Neural progenitor cell (in vitro differentiated cells): ENCODE data around the gene PLG. TPM values are rescaled to one million over a fixed set of nuclear protein-coding genes. Genes with fewer than 3 reads are reported as not detected.

Source experiments
- DNase-seq: peaks from one replicate; pipeline ENCODE4 v3.0.0-alpha.2; 2016; ENCODE audit warnings: low spot score
- H2AFZ ChIP-seq: fragments of 200-600 bp; sonication (generic); replicated peaks from 2 replicates; pipeline ENCODE4 v1.6.1; 2016; ENCODE audit warnings: antibody characterized with exemption
- H3F3A ChIP-seq: fragments of 200-600 bp; sonication (generic); 2 replicates; pipeline ENCODE4 v1.6.1; 2016; ENCODE audit warnings: antibody characterized with exemption, low read depth
- H3K27ac ChIP-seq: fragments of 200-600 bp; sonication (generic); 2 replicates; pipeline ENCODE4 v1.5.1; 2016; ENCODE audit warnings: mild to moderate bottlenecking
- H3K27me3 ChIP-seq: fragments of 200-600 bp; sonication (generic); 2 replicates; pipeline ENCODE4 v1.6.1; 2016; ENCODE audit warnings: mild to moderate bottlenecking, moderate library complexity
- H3K36me3 ChIP-seq: fragments of 200-600 bp; sonication (generic); 2 replicates; pipeline ENCODE4 v1.5.1; 2016
- H3K4me1 ChIP-seq: fragments of 200-600 bp; sonication (generic); 2 replicates; pipeline ENCODE4 v1.6.1; 2016; ENCODE audit warnings: mixed run types
- H3K4me2 ChIP-seq: fragments of 200-600 bp; sonication (generic); 2 replicates; pipeline ENCODE4 v1.6.1; 2016
- H3K4me3 ChIP-seq: fragments of 200-600 bp; sonication (generic); 2 replicates; pipeline ENCODE4 v1.5.1; 2016
- H3K79me2 ChIP-seq: fragments of 200-600 bp; sonication (generic); 2 replicates; pipeline ENCODE4 v1.6.1; 2016; ENCODE audit warnings: low read depth
- H3K9ac ChIP-seq: fragments of 200-600 bp; sonication (generic); 2 replicates; pipeline ENCODE4 v1.6.1; 2016
- H3K9me3 ChIP-seq: fragments of 200-600 bp; sonication (generic); 2 replicates; pipeline ENCODE4 v1.5.1; 2016; ENCODE audit warnings: low read depth
- H4K20me1 ChIP-seq: fragments of 200-600 bp; sonication (generic); 2 replicates; pipeline ENCODE4 v1.6.1; 2016; ENCODE audit warnings: low read depth
- H3K27ac Mint-ChIP-seq: 3 replicates; pipeline ENCODE4 v1.8.0; 2021; ENCODE audit warnings: mixed read lengths
- H3K27me3 Mint-ChIP-seq: 2 replicates; pipeline ENCODE4 v1.8.0; 2022; ENCODE audit warnings: low read depth, mild to moderate bottlenecking, inconsistent platforms, moderate library complexity, mixed read lengths; ENCODE audit not compliant: insufficient read depth
- H3K36me3 Mint-ChIP-seq: 3 replicates; pipeline ENCODE4 v1.8.0; 2021; ENCODE audit warnings: mixed read lengths
- H3K4me1 Mint-ChIP-seq: 3 replicates; pipeline ENCODE4 v1.8.0; 2021; ENCODE audit warnings: mixed read lengths
- H3K4me3 Mint-ChIP-seq: 3 replicates; pipeline ENCODE4 v1.8.0; 2021; ENCODE audit warnings: mild to moderate bottlenecking, moderate library complexity, mixed read lengths
- H3K9me3 Mint-ChIP-seq: 3 replicates; pipeline ENCODE4 v1.8.0; 2020; ENCODE audit warnings: mixed read lengths
- CTCF ChIP-seq: fragments of 200-600 bp; sonication (generic); IDR thresholded peaks from 2 replicates; pipeline ENCODE4 v1.5.1; 2017; ENCODE audit warnings: antibody characterized with exemption, mild to moderate bottlenecking
- EZH2 ChIP-seq: fragments of 200-600 bp; sonication (generic); IDR thresholded peaks from 2 replicates; pipeline ENCODE4 v1.6.1; 2017; ENCODE audit warnings: antibody characterized with exemption, mild to moderate bottlenecking, moderate library complexity
- EZH2phosphoT487 ChIP-seq: fragments of 200-600 bp; sonication (generic); IDR thresholded peaks from 2 replicates; pipeline ENCODE4 v1.6.1; 2017; ENCODE audit warnings: antibody characterized with exemption
- total RNA-seq: library from RNA; depleted of rRNA; stranded (reverse); fragments of >200 nt; gene quantifications from 2 replicates; pipeline ENCODE4 v1.2.3, GENCODE V29; 2015; ENCODE audit warnings: low replicate concordance

PLG gene
- total RNA-seq, 1 donor from 2014 or later = not detected

- TF ChIP-seq CTCF (no peak), EZH2 (no peak), EZH2phosphoT487 (no peak)
- Mint-ChIP-seq H3K9me3 (no peaks in the 10 kb centered on the region), H3K27me3 (peaks cover 7% of the 10 kb centered on the region), H3K27ac (no peak overlapping the region), H3K4me3 (no peak overlapping the region), H3K4me1 (no peaks in the 10 kb centered on the region), H3K36me3 (no peaks in the 10 kb centered on the region)
- DNase-seq = no peak
- no peak overlapping the region for H3K4me3 ChIP-seq
- no peak overlapping the region for H3K4me2 ChIP-seq
- H3K9ac ChIP-seq = no peak overlapping the region
- no peaks in the 10 kb centered on the region for H3K36me3 ChIP-seq
- no peaks in the 10 kb centered on the region for H3K9me3 ChIP-seq
- H2AFZ ChIP-seq = no peak overlapping the region
- no peaks in the 10 kb centered on the region for H4K20me1 ChIP-seq
- H3K4me1 ChIP-seq = no peaks in the 10 kb centered on the region
- H3K27ac ChIP-seq = no peak overlapping the region
- H3F3A ChIP-seq = no peaks in the 10 kb centered on the region
- H3K79me2 ChIP-seq = no peaks in the 10 kb centered on the region
- H3K27me3 ChIP-seq = no peaks in the 10 kb centered on the region
Observed at GRCh38 chr6:160756021-160756420, 54.0 kb downstream of the PLG start.

- no peaks in the 10 kb centered on the region for H3K36me3 Mint-ChIP-seq
- H3F3A ChIP-seq = no peaks in the 10 kb centered on the region
- H3K27ac ChIP-seq = no peak overlapping the region
- H3K4me3 Mint-ChIP-seq = no peak overlapping the region
- H3K27ac Mint-ChIP-seq = no peak overlapping the region
- H3K9me3 ChIP-seq = no peaks in the 10 kb centered on the region
- no peak overlapping the region for H3K4me3 ChIP-seq
- H3K9ac ChIP-seq = no peak overlapping the region
- H3K4me2 ChIP-seq = no peak overlapping the region
- peaks cover 6% of the 10 kb centered on the region for H3K36me3 ChIP-seq
- peaks cover 3% of the 10 kb centered on the region for H3K9me3 Mint-ChIP-seq
- no peaks in the 10 kb centered on the region for H3K27me3 ChIP-seq
- H3K4me1 ChIP-seq = no peaks in the 10 kb centered on the region
- no peak for DNase-seq
- H2AFZ ChIP-seq = no peak overlapping the region
- no peaks in the 10 kb centered on the region for H4K20me1 ChIP-seq
- no peak for TF ChIP-seq EZH2phosphoT487
- TF ChIP-seq EZH2 = no peak
- no peak for TF ChIP-seq CTCF
- H3K79me2 ChIP-seq = no peaks in the 10 kb centered on the region
- peaks cover 7% of the 10 kb centered on the region for H3K27me3 Mint-ChIP-seq
- no peaks in the 10 kb centered on the region for H3K4me1 Mint-ChIP-seq
Observed at GRCh38 chr6:160756871-160757270, 54.8 kb downstream of the PLG start.

- H3K79me2 ChIP-seq = no peaks in the 10 kb centered on the region
- peaks cover 4% of the 10 kb centered on the region for H3F3A ChIP-seq
- DNase-seq = no peak
- H3K27me3 Mint-ChIP-seq = peaks cover 12% of the 10 kb centered on the region
- H2AFZ ChIP-seq = no peak overlapping the region
- no peaks in the 10 kb centered on the region for H4K20me1 ChIP-seq
- H3K4me2 ChIP-seq = no peak overlapping the region
- no peaks in the 10 kb centered on the region for H3K4me1 ChIP-seq
- H3K27ac ChIP-seq = no peak overlapping the region
- H3K9ac ChIP-seq = no peak overlapping the region
- H3K9me3 Mint-ChIP-seq = peaks cover 9% of the 10 kb centered on the region
- no peaks in the 10 kb centered on the region for H3K9me3 ChIP-seq
- H3K36me3 Mint-ChIP-seq = no peaks in the 10 kb centered on the region
- H3K36me3 ChIP-seq = peaks cover 11% of the 10 kb centered on the region
- TF ChIP-seq EZH2phosphoT487 (no peak), EZH2 (no peak), CTCF (no peak)
- H3K4me3 Mint-ChIP-seq = no peak overlapping the region
- peaks cover 3% of the 10 kb centered on the region for H3K4me1 Mint-ChIP-seq
- no peak overlapping the region for H3K4me3 ChIP-seq
- no peak overlapping the region for H3K27ac Mint-ChIP-seq
- H3K27me3 ChIP-seq = peaks cover 16% of the 10 kb centered on the region
Observed at GRCh38 chr6:160764847-160765246, 62.8 kb downstream of the PLG start.
